SIG-M5 treated with dmso at 0.1 percent for 504 hours (cell line): ENCODE data around the gene BMERB1.
A peak's percentile ranks its signal among the peaks of the same experiment; 100 is the strongest.
"Not testable (repeated sequence)": the region's sequence is repeated elsewhere in the genome, so short reads cannot be mapped to it uniquely, and the experiment has no call there.

ENCODE experiments used
- DNase-seq: peaks from one replicate; lab custom pipeline; 2025; ENCODE audit not compliant: unreplicated experiment; lab: John Stamatoyannopoulos, UW

The BMERB1 gene

GRCh38 chr16:15459791-15460190, 25.4 kb downstream of the BMERB1 start:
- no peak for DNase-seq

GRCh38 chr16:15460601-15461000, 26.2 kb downstream of the BMERB1 start:
- DNase-seq = no peak

DNA sequence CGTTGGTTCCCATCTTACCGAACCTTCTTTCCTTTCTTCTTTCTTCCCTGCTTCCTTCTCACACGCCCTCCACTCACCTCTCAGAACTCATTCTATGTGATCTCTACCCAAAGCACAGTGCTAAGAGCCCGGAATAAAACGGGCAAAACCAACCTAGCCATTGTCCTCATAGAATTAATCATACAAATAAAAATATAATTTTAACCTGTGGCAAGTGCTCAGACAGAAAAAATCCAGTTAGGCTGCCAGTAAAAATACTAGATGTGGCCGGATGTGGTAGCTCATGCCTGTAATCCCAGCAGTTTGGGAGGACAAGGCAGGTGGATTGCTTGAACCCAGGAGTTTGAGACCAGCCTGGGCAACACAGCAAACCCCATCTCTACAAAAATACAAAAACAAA, 27.0 kb downstream of the BMERB1 start:
- DNase-seq = no peak

DNA sequence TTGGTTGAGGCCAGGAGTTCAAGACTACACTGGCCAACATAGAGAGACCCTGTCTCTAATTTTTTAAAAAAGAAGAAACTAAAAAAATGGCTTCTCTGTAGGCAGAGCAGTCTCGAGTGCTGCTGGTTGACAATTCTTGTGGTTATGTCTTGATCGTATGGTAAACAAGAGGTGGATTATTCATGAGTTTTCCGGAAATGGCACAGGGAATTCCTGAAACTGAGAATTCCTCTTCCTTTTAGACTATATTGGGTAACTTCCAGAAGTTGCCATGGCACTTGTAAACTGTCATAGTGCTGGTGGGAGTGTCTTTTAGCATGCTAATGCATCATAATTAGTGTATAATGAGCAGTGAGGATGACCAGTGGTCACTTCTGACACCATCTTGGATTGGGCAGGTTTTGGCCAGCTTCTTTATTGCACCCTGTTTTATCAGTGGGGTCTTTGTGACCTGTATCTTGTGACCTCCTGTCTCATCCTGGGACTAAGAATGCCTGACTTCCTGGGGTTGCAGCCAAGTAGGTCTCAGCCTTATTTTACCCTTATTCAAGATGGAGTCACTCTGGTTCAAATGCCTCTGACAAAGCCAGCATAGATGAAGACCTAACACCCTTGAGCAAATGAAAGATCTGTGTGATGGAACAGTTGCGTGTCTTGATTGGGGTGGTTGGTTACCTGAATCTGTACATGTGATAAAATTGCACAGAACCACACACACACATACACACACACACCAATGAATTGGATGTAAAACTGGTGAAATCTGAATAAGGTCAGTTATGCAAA, 30.2 kb downstream of the BMERB1 start:
- DNase-seq = no peak

- DNase-seq = no peak
Observed at GRCh38 chr16:15466131-15466530, 31.7 kb downstream of the BMERB1 start.

GRCh38 chr16:15466886-15467781, 32.7 kb downstream of the BMERB1 start:
- no peak for DNase-seq

GRCh38 chr16:15476971-15477370, 42.6 kb downstream of the BMERB1 start:
- DNase-seq = not testable (repeated sequence)

DNA sequence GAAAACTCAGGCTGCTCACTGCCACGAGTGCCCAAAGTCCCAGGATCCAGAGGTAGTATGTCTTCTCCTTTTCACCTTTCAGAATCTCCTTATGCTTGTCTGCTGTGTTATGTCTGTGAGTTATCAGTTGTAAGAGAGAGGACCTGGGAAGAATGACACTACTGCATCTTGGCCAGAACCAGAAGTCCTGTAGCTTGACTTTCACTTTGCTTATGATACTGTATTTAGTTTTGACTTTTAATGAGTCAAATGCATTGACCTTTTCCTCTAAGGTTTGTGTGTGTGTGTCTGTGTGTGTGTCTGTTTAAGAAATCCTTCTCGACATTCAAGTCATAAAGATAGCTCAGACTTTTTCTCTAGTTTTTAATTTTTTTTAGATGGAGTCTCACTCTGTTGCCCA, 43.4 kb downstream of the BMERB1 start:
- DNase-seq = no peak

DNA sequence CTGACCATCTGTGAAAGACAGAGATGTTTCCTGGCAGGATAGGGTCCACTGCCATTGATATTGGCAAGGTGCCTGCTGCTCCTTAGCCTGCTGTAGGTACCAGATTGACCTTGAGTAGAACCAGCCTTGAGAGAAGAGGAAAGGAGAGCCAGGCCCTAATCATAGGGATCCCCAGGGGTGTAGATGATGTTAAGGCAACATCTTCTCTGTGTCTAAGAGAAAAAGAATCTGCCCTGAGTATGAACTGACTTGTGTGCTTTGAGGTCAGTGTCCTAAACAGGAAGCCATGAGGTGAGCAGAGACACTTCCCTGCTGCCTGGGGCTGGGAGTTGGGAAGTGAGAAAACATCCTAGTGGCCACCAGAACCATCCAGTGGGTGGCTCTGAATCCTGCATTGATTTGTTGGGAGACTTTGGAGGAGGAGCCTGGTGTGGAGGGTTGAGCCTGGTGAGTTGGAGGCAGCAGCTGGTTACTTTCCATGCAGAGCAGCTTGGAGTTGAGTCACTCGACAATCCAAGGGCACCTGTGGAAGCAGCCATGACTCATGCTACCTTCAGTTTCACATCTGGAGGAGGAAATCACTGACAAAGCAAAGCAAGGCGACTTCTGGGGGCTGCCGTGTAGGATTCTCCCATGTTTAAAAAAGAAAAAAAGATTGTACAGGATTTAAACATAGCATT, 47.8 kb downstream of the BMERB1 start:
- peak; percentile 56 for DNase-seq

- no peak for DNase-seq
Observed at GRCh38 chr16:15482748-15483298, 48.4 kb downstream of the BMERB1 start.

DNA sequence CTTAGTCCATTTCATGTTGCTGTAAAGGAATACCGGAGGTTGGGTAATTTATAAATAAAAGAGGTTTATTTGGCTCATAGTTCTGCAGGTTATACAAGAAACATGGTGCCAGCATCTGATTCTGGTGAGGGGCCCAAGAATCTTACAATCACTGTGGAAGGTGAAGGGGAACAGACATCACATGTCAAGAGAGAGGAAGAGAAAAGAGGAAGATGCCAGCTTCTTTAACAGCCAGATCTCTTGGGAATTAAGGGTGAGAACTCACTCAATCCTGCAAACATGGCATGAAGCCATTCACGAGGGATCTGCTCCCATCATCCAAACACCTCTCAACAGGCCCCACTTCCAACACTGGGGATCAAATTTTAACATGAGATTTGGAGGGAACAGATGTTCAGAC, 49.5 kb downstream of the BMERB1 start:
- no peak for DNase-seq

- no peak for DNase-seq
Observed at GRCh38 chr16:15484662-15485061, 50.3 kb downstream of the BMERB1 start.

- DNase-seq = no peak
Observed at GRCh38 chr16:15485175-15485574, 50.8 kb downstream of the BMERB1 start.

DNA sequence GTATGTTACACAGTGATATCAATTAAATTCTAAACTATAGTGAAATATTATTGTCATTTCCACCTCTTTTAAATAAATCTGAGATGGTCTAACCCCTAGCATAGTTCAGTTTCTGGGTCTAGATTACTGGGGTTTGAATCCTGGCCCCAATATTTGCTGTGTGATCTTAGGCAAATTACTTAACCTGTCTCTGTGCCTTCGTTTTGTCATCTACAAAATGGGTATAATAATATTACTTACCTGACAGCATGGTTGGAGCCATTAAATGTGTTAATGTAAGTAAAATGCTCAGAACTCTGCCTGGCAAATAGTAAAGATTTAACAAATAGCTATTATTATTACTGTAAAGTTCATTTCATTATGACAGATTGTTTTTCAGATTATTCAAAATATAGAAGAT, 52.3 kb downstream of the BMERB1 start:
- no peak for DNase-seq

GRCh38 chr16:15487336-15488284, 53.2 kb downstream of the BMERB1 start:
- DNase-seq = no peak

GRCh38 chr16:15489016-15489415, 54.6 kb downstream of the BMERB1 start:
- DNase-seq = no peak

- no peak for DNase-seq
Observed at GRCh38 chr16:15490123-15490711, 55.8 kb downstream of the BMERB1 start.

GRCh38 chr16:15491411-15491810, 57.0 kb downstream of the BMERB1 start:
- no peak for DNase-seq

DNA sequence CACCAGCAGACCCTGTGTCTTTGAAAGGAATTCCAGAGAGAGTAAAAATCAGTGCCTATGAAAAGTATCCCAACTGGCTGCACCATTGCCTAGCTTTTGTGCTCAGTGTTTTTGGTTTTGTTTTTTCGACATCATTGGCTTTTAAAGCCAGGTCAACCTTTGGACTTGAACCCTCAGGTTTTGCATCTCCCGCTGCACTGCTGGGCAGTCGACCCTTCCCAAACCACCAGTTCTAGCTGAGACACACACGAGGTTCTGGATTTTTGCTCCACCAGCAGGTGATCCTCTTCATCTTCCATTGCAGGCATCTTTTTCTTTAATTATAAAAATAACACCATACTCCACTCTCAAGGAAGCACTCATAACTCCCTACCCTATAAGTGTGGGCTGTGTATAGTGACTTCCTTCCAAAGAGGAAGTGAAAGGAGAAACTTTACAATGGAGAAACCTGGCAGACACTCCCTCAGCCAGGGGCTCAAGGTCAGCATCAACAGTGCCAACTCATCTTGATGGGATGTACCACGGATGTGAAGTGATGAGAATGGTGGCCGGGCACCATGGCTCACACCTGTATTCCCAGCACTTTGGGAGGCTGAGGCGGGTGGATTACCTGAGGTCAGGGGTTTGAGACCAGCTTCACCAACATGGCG, 57.8 kb downstream of the BMERB1 start:
- peak; percentile 51 for DNase-seq
